Endothelial cell of umbilical vein (primary cell): Measurements from ENCODE around the gene CYP26A1.

Source experiments
- CTCF ChIP-seq, 2 donors: IDR thresholded peaks; 1 replicate in 1 of 2; 2 replicates in 1 of 2; pipeline ENCODE4 v1.5.1; 2011; ENCODE audit warnings: low read length in 2 of 2, mild to moderate bottlenecking in 2 of 2, moderate library complexity in 2 of 2, control low read depth in 1 of 2, inconsistent platforms in 1 of 2, low read depth in 1 of 2; ENCODE audit not compliant: insufficient read depth in 1 of 2; ENCODE audit errors: extremely low read depth in 1 of 2
- EZH2 ChIP-seq: IDR thresholded peaks from 2 replicates; pipeline ENCODE4 v1.6.1; 2012; ENCODE audit warnings: borderline replicate concordance, low read depth, mild to moderate bottlenecking, moderate library complexity, low read length, inconsistent platforms; ENCODE audit not compliant: severe bottlenecking
- FOS ChIP-seq: IDR thresholded peaks from 2 replicates; pipeline ENCODE4 v1.6.1; 2011; ENCODE audit warnings: mild to moderate bottlenecking, low read length, moderate library complexity, borderline replicate concordance; ENCODE audit not compliant: insufficient read depth
- GATA2 ChIP-seq: IDR thresholded peaks from 2 replicates; pipeline ENCODE4 v1.7.0; 2011; ENCODE audit warnings: low read depth, mild to moderate bottlenecking, moderate library complexity, mixed read lengths, low read length; ENCODE audit not compliant: insufficient read length, insufficient read depth
- JUN ChIP-seq: IDR thresholded peaks from 2 replicates; pipeline ENCODE4 v1.6.1; 2011; ENCODE audit warnings: borderline replicate concordance, low read depth; ENCODE audit not compliant: insufficient read length, insufficient read depth
- MAX ChIP-seq: IDR thresholded peaks from 2 replicates; pipeline ENCODE4 v1.6.1; 2011; ENCODE audit not compliant: insufficient read depth, insufficient read length
- MYC ChIP-seq: IDR thresholded peaks from one replicate; pipeline ENCODE4 v1.6.1; 2011; ENCODE audit warnings: mild to moderate bottlenecking, low read depth, low read length
- POLR2A ChIP-seq: IDR thresholded peaks from 2 replicates; pipeline ENCODE4 v1.6.1; 2012; ENCODE audit warnings: low read depth, mild to moderate bottlenecking, control low read depth, low read length
- POLR2AphosphoS5 ChIP-seq: IDR thresholded peaks from 2 replicates; pipeline ENCODE4 v1.6.1; 2012; ENCODE audit warnings: low read depth, mild to moderate bottlenecking, control low read depth, low read length, moderate library complexity; ENCODE audit not compliant: insufficient read depth

- TF ChIP-seq CTCF (IDR thresholded peaks at IDR 0.05; ENCODE audit: extremely low read depth in 1 of 2, insufficient read depth in 1 of 2, low read depth in 1 of 2, low read length in 2 of 2) (peak in 1 of 2 donors; percentile 23), EZH2 (peak; percentile 51), POLR2A (no peak), MAX (no peak), POLR2AphosphoS5 (no peak), GATA2 (no peak), MYC (no peak), JUN (no peak), FOS (no peak)
Observed at GRCh38 chr10:93068411-93069244, 5.1 kb upstream of the CYP26A1 start.
